Mesenchymal stem cell (in vitro differentiated cells and primary cell): ENCODE measurements around the gene SLC11A2. TPM values are rescaled to one million over a fixed set of nuclear protein-coding genes. Genes with fewer than 3 reads are reported as not detected.

Source experiments
- DNase-seq: peaks from one replicate; pipeline ENCODE4 v3.0.0-alpha.2; 2013
- H2AFZ ChIP-seq: one replicate; pipeline ENCODE4 v1.6.1; 2013; ENCODE audit warnings: low read depth, mild to moderate bottlenecking, control low read depth, inconsistent platforms, low read length, moderate library complexity
- H2AK5ac ChIP-seq: 2 replicates; pipeline ENCODE4 v1.6.1; 2013; ENCODE audit warnings: low read length, moderate library complexity, mild to moderate bottlenecking, inconsistent platforms; ENCODE audit not compliant: severe bottlenecking
- H2BK120ac ChIP-seq: one replicate; pipeline ENCODE4 v1.6.1; 2013; ENCODE audit warnings: low read depth, mild to moderate bottlenecking, inconsistent platforms, low read length, moderate library complexity
- H2BK12ac ChIP-seq, 2 experiments: one replicate each; pipeline ENCODE4 v1.6.1; 2013; ENCODE audit warnings: inconsistent platforms in 2 of 2, low read length in 2 of 2, mild to moderate bottlenecking in 2 of 2, moderate library complexity in 2 of 2, control low read depth in 1 of 2
- H2BK15ac ChIP-seq: one replicate; pipeline ENCODE4 v1.6.1; 2013; ENCODE audit warnings: mild to moderate bottlenecking, low read depth, inconsistent platforms; ENCODE audit not compliant: poor library complexity, severe bottlenecking
- H2BK5ac ChIP-seq: 2 replicates; pipeline ENCODE4 v1.6.1; 2013; ENCODE audit warnings: low read depth, mild to moderate bottlenecking, low read length, control low read depth, inconsistent platforms; ENCODE audit not compliant: poor library complexity, severe bottlenecking
- H3K14ac ChIP-seq, 2 experiments: one replicate each; pipeline ENCODE4 v1.6.1; 2013; ENCODE audit warnings: inconsistent platforms in 2 of 2, low read length in 2 of 2, control low read depth in 1 of 2, mild to moderate bottlenecking in 1 of 2, moderate library complexity in 1 of 2
- H3K18ac ChIP-seq, 2 experiments: one replicate each; pipeline ENCODE4 v1.6.1; 2013; ENCODE audit warnings: inconsistent platforms in 2 of 2, low read length in 2 of 2, control low read depth in 1 of 2, low read depth in 1 of 2, mild to moderate bottlenecking in 1 of 2
- H3K23ac ChIP-seq, 2 experiments: one replicate each; pipeline ENCODE4 v1.6.1; 2013; ENCODE audit warnings: inconsistent platforms in 2 of 2, low read length in 2 of 2, mild to moderate bottlenecking in 2 of 2, moderate library complexity in 2 of 2, control low read depth in 1 of 2
- H3K27ac ChIP-seq: 2 replicates; pipeline ENCODE4 v1.5.1; 2013; ENCODE audit warnings: mild to moderate bottlenecking, moderate library complexity, low read length, control low read depth, inconsistent platforms; ENCODE audit not compliant: poor library complexity, severe bottlenecking
- H3K27me3 ChIP-seq, 2 experiments: 2 replicates each; pipeline versions ENCODE4 v1.6.1 to v1.7.0; 2013; ENCODE audit warnings: low read length in 2 of 2, mild to moderate bottlenecking in 2 of 2, moderate library complexity in 2 of 2, control low read depth in 1 of 2, inconsistent platforms in 1 of 2; ENCODE audit not compliant: control insufficient read depth in 1 of 2, insufficient read depth in 1 of 2
- H3K36me3 ChIP-seq, 2 experiments: 2 replicates each; pipeline versions ENCODE4 v1.6.1 to v1.7.0; 2013; ENCODE audit warnings: low read length in 2 of 2, control low read depth in 1 of 2, inconsistent platforms in 1 of 2, low read depth in 1 of 2, mild to moderate bottlenecking in 1 of 2; ENCODE audit not compliant: insufficient read depth in 2 of 2, control insufficient read depth in 1 of 2
- H3K4ac ChIP-seq, 2 experiments: one replicate each; pipeline ENCODE4 v1.6.1; 2013; ENCODE audit warnings: inconsistent platforms in 2 of 2, low read length in 2 of 2, mild to moderate bottlenecking in 2 of 2, moderate library complexity in 2 of 2, control low read depth in 1 of 2, low read depth in 1 of 2
- H3K4me1 ChIP-seq: 2 replicates; pipeline ENCODE4 v1.6.1; 2013; ENCODE audit warnings: low read depth, low read length, control low read depth; ENCODE audit not compliant: control insufficient read depth, insufficient read depth
- H3K4me2 ChIP-seq: 2 replicates; pipeline ENCODE4 v1.6.1; 2013; ENCODE audit warnings: low read length, mild to moderate bottlenecking, inconsistent platforms; ENCODE audit not compliant: poor library complexity, severe bottlenecking
- H3K4me3 ChIP-seq, 2 experiments: 2 replicates each; pipeline versions ENCODE4 v1.5.1 to v1.7.0; 2013; ENCODE audit warnings: low read length in 2 of 2, mild to moderate bottlenecking in 2 of 2, control low read depth in 1 of 2, low read depth in 1 of 2; ENCODE audit not compliant: insufficient read depth in 1 of 2
- H3K79me1 ChIP-seq: replicated peaks from 2 replicates; pipeline ENCODE4 v1.6.1; 2013; ENCODE audit warnings: mild to moderate bottlenecking, control low read depth, low read length, inconsistent platforms; ENCODE audit not compliant: poor library complexity, severe bottlenecking
- H3K9ac ChIP-seq: 2 replicates; pipeline ENCODE4 v1.7.0; 2013; ENCODE audit warnings: mild to moderate bottlenecking, low read length, moderate library complexity
- H3K9me3 ChIP-seq: 2 replicates; pipeline ENCODE4 v1.7.0; 2013; ENCODE audit warnings: mild to moderate bottlenecking, low read length; ENCODE audit not compliant: control insufficient read depth
- H4K8ac ChIP-seq: one replicate; pipeline ENCODE4 v1.6.1; 2013; ENCODE audit warnings: inconsistent platforms, mild to moderate bottlenecking, low read length, moderate library complexity
- H4K91ac ChIP-seq: one replicate; pipeline ENCODE4 v1.6.1; 2013; ENCODE audit warnings: mild to moderate bottlenecking, low read length, inconsistent platforms
- WGBS: methylation state at CpG from one replicate; pipeline ENCODE4 v1.1.7; 2013; ENCODE audit warnings: mixed read lengths; 5-methylcytosine and 5-hydroxymethylcytosine counted together
- polyA plus RNA-seq, 2 experiments: library from polyadenylated mRNA; stranded (reverse); fragments of 200-250 nt; gene quantifications; one replicate each; pipeline ENCODE4 v1.2.3, GENCODE V29; 2013

Gene SLC11A2
- 20.4 TPM for polyA plus RNA-seq (2013, experiment 1 of 2)
- polyA plus RNA-seq (2013, experiment 2 of 2): 19.7 TPM

DNA sequence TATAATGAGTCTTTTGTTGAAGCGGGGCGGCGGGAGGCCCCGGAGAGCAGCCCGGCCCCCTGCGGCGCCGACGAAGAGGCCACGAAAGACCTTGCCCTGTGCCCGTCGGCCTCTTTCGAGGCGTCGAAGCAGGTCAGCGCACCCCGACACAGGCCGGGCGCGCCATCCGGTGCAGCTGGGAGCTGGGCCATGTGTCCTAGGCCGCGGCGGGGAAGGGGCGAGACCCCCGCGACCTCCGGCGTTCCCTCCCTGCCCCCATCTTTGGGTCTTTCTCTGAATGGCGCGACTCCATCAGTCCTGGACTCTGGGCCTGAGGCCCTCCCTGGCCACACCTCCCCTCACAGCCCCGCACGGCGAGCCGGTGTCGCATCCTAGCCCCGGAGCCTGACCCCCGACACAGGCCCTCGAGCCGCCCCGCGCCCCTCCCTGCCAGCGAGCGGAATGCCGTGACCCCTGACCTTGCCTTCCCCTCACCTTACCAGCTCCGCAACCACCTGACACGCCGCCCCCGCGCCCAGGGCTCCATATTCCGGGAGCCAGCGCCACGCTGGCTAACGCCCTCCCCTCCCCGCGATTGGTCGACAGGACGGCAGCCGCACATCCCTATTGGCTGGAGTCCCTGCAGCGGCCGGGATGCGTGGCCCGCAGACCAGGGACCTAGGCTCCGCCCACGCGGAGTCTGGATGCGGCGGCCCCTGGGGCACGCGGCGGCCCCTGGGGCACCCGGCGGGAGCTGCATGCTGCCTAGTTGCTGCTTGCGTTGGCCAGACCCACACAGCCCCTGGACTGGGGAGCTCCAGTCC, at the start of gene SLC11A2:
Gene SLC11A2 (minus strand): TSS at position 549 of the 803 bp plus-strand sequence. CDS start 15,656 bp downstream, outside the sequence.
- peak within 1 kb of the TSS; percentile 93 for H2BK15ac ChIP-seq
- H3K79me1 ChIP-seq: peaks cover 4% of the 10 kb centered on the region
- no peak within 1 kb of the TSS for H3K23ac ChIP-seq
- peak within 1 kb of the TSS; percentile 74 for H3K27ac ChIP-seq
- H3K4me3 ChIP-seq: peak within 1 kb of the TSS; percentile 88 to 91
- H4K8ac ChIP-seq: peak within 1 kb of the TSS; percentile 97
- under 1% methylated on average over 64 of the region's 74 CpGs for WGBS
- H3K9me3 ChIP-seq: no peaks in the 10 kb centered on the region
- no peaks in the 10 kb centered on the region for H3K36me3 ChIP-seq
- H2AFZ ChIP-seq: peak within 1 kb of the TSS; percentile 92
- H3K4ac ChIP-seq: peak within 1 kb of the TSS; percentile 24 to 70
- H3K18ac ChIP-seq: peak within 1 kb of the TSS; percentile 92 to 97
- H2BK120ac ChIP-seq: peak within 1 kb of the TSS; percentile 42
- H4K91ac ChIP-seq: peak within 1 kb of the TSS; percentile 88
- peaks cover 12% of the 10 kb centered on the region for H3K4me1 ChIP-seq
- peak within 1 kb of the TSS; percentile 96 for H3K9ac ChIP-seq
- peak; percentile 94 for DNase-seq
- peak within 1 kb of the TSS in 1 of 2 experiments; percentile 85 for H2BK12ac ChIP-seq
- H2BK5ac ChIP-seq: peak within 1 kb of the TSS; percentile 19
- H3K14ac ChIP-seq: peak within 1 kb of the TSS in 1 of 2 experiments; percentile 10
- no peak within 1 kb of the TSS for H2AK5ac ChIP-seq
- peak within 1 kb of the TSS; percentile 90 for H3K4me2 ChIP-seq
- peaks cover 4 to 7% of the 10 kb centered on the region in 2 experiments for H3K27me3 ChIP-seq

DNA sequence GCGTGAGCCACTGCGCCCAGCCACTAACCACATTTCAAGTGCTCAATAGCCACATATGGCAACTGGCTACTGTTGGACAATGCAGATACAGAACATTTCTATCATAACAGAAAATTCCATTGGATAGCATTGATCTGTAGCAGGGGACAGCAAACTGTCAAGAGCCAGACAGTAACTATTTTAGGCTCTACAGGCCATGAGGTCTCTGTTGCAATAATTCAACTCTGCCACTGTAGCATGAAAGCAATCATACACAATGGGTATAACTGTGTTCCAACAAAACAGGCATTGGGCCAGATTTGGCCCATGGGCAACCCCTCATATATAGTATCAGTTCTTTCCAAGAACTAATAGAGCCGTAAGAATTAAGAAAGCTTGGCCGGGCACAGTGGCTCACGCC, 49.2 kb upstream of the SLC11A2 start:
- Histone ChIP-seq H2BK5ac (no peak overlapping the region), H3K36me3 (peaks cover 34 to 42% of the 10 kb centered on the region in 2 experiments), H3K27ac (no peak overlapping the region), H3K9me3 (no peaks in the 10 kb centered on the region), H3K18ac (no peak overlapping the region), H2BK12ac (no peak overlapping the region), H3K27me3 (no peaks in the 10 kb centered on the region), H3K4me3 (no peak overlapping the region), H3K79me1 (peaks cover 27% of the 10 kb centered on the region), H4K91ac (no peak overlapping the region), H2BK120ac (no peak overlapping the region), H2BK15ac (no peak overlapping the region), H3K9ac (no peak overlapping the region), H3K14ac (no peak overlapping the region), H3K23ac (no peak overlapping the region), H3K4me1 (peaks cover 5% of the 10 kb centered on the region), H2AK5ac (no peak overlapping the region), H2AFZ (no peak overlapping the region), H4K8ac (no peak overlapping the region), H3K4me2 (no peak overlapping the region), H3K4ac (no peak overlapping the region)
- DNase-seq: no peak
- 98% methylated on average over 5 of the region's 5 CpGs for WGBS

GRCh38 chr12:51071663-51072062, 45.5 kb upstream of the SLC11A2 start:
- Histone ChIP-seq H2AFZ (no peak overlapping the region), H3K4me1 (peaks cover 2% of the 10 kb centered on the region), H3K36me3 (peaks cover 56 to 69% of the 10 kb centered on the region in 2 experiments), H3K9ac (no peak overlapping the region), H3K4ac (no peak overlapping the region), H3K9me3 (no peaks in the 10 kb centered on the region), H3K27ac (no peak overlapping the region), H4K91ac (no peak overlapping the region), H2BK120ac (no peak overlapping the region), H3K18ac (no peak overlapping the region), H3K27me3 (no peaks in the 10 kb centered on the region), H2AK5ac (no peak overlapping the region), H3K4me3 (no peak overlapping the region), H3K23ac (no peak overlapping the region), H3K79me1 (peaks cover 32% of the 10 kb centered on the region), H4K8ac (no peak overlapping the region), H2BK5ac (no peak overlapping the region), H2BK15ac (no peak overlapping the region), H3K14ac (no peak overlapping the region), H2BK12ac (no peak overlapping the region), H3K4me2 (no peak overlapping the region)
- 67% methylated on average over 2 of the region's 2 CpGs for WGBS
- peak; percentile 40 for DNase-seq

GRCh38 chr12:51070004-51070403, 43.8 kb upstream of the SLC11A2 start:
- Histone ChIP-seq H2BK12ac (no peak overlapping the region), H3K4me3 (no peak overlapping the region), H2BK15ac (no peak overlapping the region), H3K27ac (no peak overlapping the region), H4K8ac (no peak overlapping the region), H4K91ac (no peak overlapping the region), H2AK5ac (no peak overlapping the region), H3K9me3 (no peaks in the 10 kb centered on the region), H3K23ac (no peak overlapping the region), H2BK5ac (no peak overlapping the region), H3K4me1 (no peaks in the 10 kb centered on the region), H3K18ac (no peak overlapping the region), H3K27me3 (no peaks in the 10 kb centered on the region), H2BK120ac (no peak overlapping the region), H3K4me2 (no peak overlapping the region), H3K4ac (no peak overlapping the region), H2AFZ (no peak overlapping the region), H3K36me3 (peaks cover 63 to 74% of the 10 kb centered on the region in 2 experiments), H3K79me1 (peaks cover 24% of the 10 kb centered on the region), H3K14ac (no peak overlapping the region), H3K9ac (peak overlapping the region; percentile 33)
- WGBS: 91% methylated on average over 3 of the region's 3 CpGs
- peak; percentile 69 for DNase-seq
